ENCODE data around the gene EPHA7.

EPHA7 gene

GRCh38 chr6:93243231-93243778 lies 176.1 kb downstream of the EPHA7 start:
- DNase-seq (ENCODE audit: low read depth): no peak

- no peak for DNase-seq (ENCODE audit: low read depth)
Measured at GRCh38 chr6:93242049-93242448, 177.3 kb downstream of the EPHA7 start.

- DNase-seq (ENCODE audit: low read depth): no peak
Measured at GRCh38 chr6:93238632-93239031, 180.7 kb downstream of the EPHA7 start.

- no peak for DNase-seq (ENCODE audit: low read depth)
Measured at GRCh38 chr6:93235775-93236174, 183.6 kb downstream of the EPHA7 start.

- no peak for DNase-seq (ENCODE audit: low read depth)
Measured at GRCh38 chr6:93226822-93227221, 192.5 kb downstream of the EPHA7 start.

GRCh38 chr6:93222071-93222851 lies 197.1 kb downstream of the EPHA7 start:
- DNase-seq (ENCODE audit: low read depth): no peak

GRCh38 chr6:93219447-93219846 lies 199.9 kb downstream of the EPHA7 start:
- no peak for DNase-seq (ENCODE audit: low read depth)

GRCh38 chr6:93218096-93218495 lies 201.3 kb downstream of the EPHA7 start:
- no peak for DNase-seq (ENCODE audit: low read depth)

GRCh38 chr6:93213028-93213427 lies 206.3 kb downstream of the EPHA7 start:
- no peak for DNase-seq (ENCODE audit: low read depth)

- no peak for DNase-seq (ENCODE audit: low read depth)
Measured at GRCh38 chr6:93210908-93211307, 208.5 kb downstream of the EPHA7 start.

- no peak for DNase-seq (ENCODE audit: low read depth)
Measured at GRCh38 chr6:93209358-93209757, 210.0 kb downstream of the EPHA7 start.

GRCh38 chr6:93196406-93196970 lies 222.9 kb downstream of the EPHA7 start:
- no peak for DNase-seq (ENCODE audit: low read depth)

- no peak for DNase-seq (ENCODE audit: low read depth)
Measured at GRCh38 chr6:93194480-93194879, 224.9 kb downstream of the EPHA7 start.

GRCh38 chr6:93193868-93194267 lies 225.5 kb downstream of the EPHA7 start:
- DNase-seq (ENCODE audit: low read depth): no peak

Measured in activated T-cell treated with anti-CD3 and anti-CD28 coated beads for 1 hour (primary cell).